ENCODE results near the gene METTL26. TPM values are rescaled to one million over a fixed set of nuclear protein-coding genes. Genes with fewer than 3 reads are reported as not detected.

METTL26 gene
- total RNA-seq: 100 to 1,000 TPM in 1 of 4 donors, 10 to 100 TPM in 3; 72.2 to 138 (median 84.7) TPM

- peaks cover 18% of the 10 kb centered on the region for H3K36me3 ChIP-seq
- WGBS: 0% methylated on average over 36 of the region's 91 CpGs
- DNase-seq (ENCODE audit: low spot score in 2 of 2): peak; percentile 97 to 98
- H3K27ac ChIP-seq: peak within 1 kb of the TSS; percentile 95
- TF ChIP-seq POLR2AphosphoS5 (IDR thresholded peaks at IDR 0.05) (peak; percentile 31 to 95 (median 76)), CTCF (IDR thresholded peaks at IDR 0.05) (no peak), POLR2A (IDR thresholded peaks at IDR 0.05) (no peak)
- H3K27me3 ChIP-seq: no peaks in the 10 kb centered on the region
- peak within 1 kb of the TSS; percentile 95 for H3K4me3 ChIP-seq
- peaks cover 27% of the 10 kb centered on the region for H3K4me1 ChIP-seq
- no peaks in the 10 kb centered on the region for H3K9me3 ChIP-seq
Observed at GRCh38 chr16:636206-637080, at the start of gene METTL26. TSS of gene METTL26 (minus strand) at chr16:636305. CDS start at chr16:636290, 15 bp downstream.

GRCh38 chr16:684961-685696 lies 49.0 kb upstream of the METTL26 start:
- Histone ChIP-seq H3K9me3 (no peaks in the 10 kb centered on the region), H3K27ac (no peak overlapping the region), H3K36me3 (peaks cover 32% of the 10 kb centered on the region), H3K4me3 (peak overlapping the region; percentile 68), H3K27me3 (no peaks in the 10 kb centered on the region), H3K4me1 (peaks cover 69% of the 10 kb centered on the region)
- WGBS: 83% methylated on average over 46 of the region's 61 CpGs
- DNase-seq (ENCODE audit: low spot score in 2 of 2): no peak
- TF ChIP-seq EP300 (IDR thresholded peaks at IDR 0.05) (no peak), POLR2A (IDR thresholded peaks at IDR 0.05) (no peak), CTCF (IDR thresholded peaks at IDR 0.05) (no peak), POLR2AphosphoS5 (IDR thresholded peaks at IDR 0.05) (no peak)

GRCh38 chr16:684071-684794 lies 48.1 kb upstream of the METTL26 start, which contains the start of gene JMJD8:
TSS of gene JMJD8 (minus strand) at chr16:684334. CDS start at chr16:684319, 15 bp downstream.
- no CpG with 5 or more reads among the region's 91 CpGs for WGBS
- Histone ChIP-seq H3K4me1 (peaks cover 72% of the 10 kb centered on the region), H3K9me3 (no peaks in the 10 kb centered on the region), H3K36me3 (peaks cover 32% of the 10 kb centered on the region), H3K4me3 (peak within 1 kb of the TSS; percentile 68), H3K27ac (peak within 1 kb of the TSS; percentile 82), H3K27me3 (no peaks in the 10 kb centered on the region)
- TF ChIP-seq POLR2AphosphoS5 (IDR thresholded peaks at IDR 0.05): peak in 2 of 3 donors; percentile 36 to 95
- TF ChIP-seq EP300 (IDR thresholded peaks at IDR 0.05): no peak
- peak in 1 of 2 donors; percentile 40 for TF ChIP-seq POLR2A (IDR thresholded peaks at IDR 0.05)
- DNase-seq (ENCODE audit: low spot score in 2 of 2): peak; percentile 98

GRCh38 chr16:683396-684070 lies 47.4 kb upstream of the METTL26 start:
- peak in 1 of 2 donors; percentile 74 for DNase-seq (ENCODE audit: low spot score in 2 of 2)
- no peak for TF ChIP-seq EP300 (IDR thresholded peaks at IDR 0.05)
- no peak for TF ChIP-seq POLR2A (IDR thresholded peaks at IDR 0.05)
- Histone ChIP-seq H3K9me3 (no peaks in the 10 kb centered on the region), H3K36me3 (peaks cover 32% of the 10 kb centered on the region), H3K4me3 (peak overlapping the region; percentile 68), H3K27ac (peak overlapping the region; percentile 82), H3K27me3 (no peaks in the 10 kb centered on the region), H3K4me1 (peaks cover 72% of the 10 kb centered on the region)
- 66% methylated on average over 8 of the region's 57 CpGs for WGBS

GRCh38 chr16:682493-683395 lies 46.6 kb upstream of the METTL26 start:
- Histone ChIP-seq H3K27me3 (no peaks in the 10 kb centered on the region), H3K36me3 (peaks cover 28% of the 10 kb centered on the region), H3K4me3 (peak overlapping the region; percentile 68), H3K27ac (peak overlapping the region; percentile 82), H3K9me3 (no peaks in the 10 kb centered on the region), H3K4me1 (peaks cover 77% of the 10 kb centered on the region)
- TF ChIP-seq POLR2AphosphoS5 (IDR thresholded peaks at IDR 0.05) (no peak), EP300 (IDR thresholded peaks at IDR 0.05) (no peak), CTCF (IDR thresholded peaks at IDR 0.05) (no peak), POLR2A (IDR thresholded peaks at IDR 0.05) (no peak)
- 81% methylated on average over 24 of the region's 36 CpGs for WGBS
- peak in 1 of 2 donors; percentile 76 for DNase-seq (ENCODE audit: low spot score in 2 of 2)
